B cell (primary cell): ENCODE measurements around the gene ALOXE3. TPM values are rescaled to one million over a fixed set of nuclear protein-coding genes. Genes with fewer than 3 reads are reported as not detected.

Experiments used
- ATAC-seq: fragments of 200-7000 bp; cut with Tn5 transposase; one replicate; pipeline ENCODE4 v1.10.0; 2021; ENCODE audit warnings: low read depth, mild to moderate bottlenecking, moderate number of reproducible peaks, moderate library complexity
- CTCF ChIA-PET: fragments of 350-600 bp; sonication (Branson Sonifier 250); formaldehyde crosslinking; loops from one replicate; lab custom pipeline; 2021; ENCODE audit warnings: antibody characterized with exemption, inconsistent platforms; lab: Charles Lee
- POLR2A ChIA-PET: fragments of 350-600 bp; sonication (Branson Sonifier 250); formaldehyde crosslinking; loops from one replicate; lab custom pipeline; 2021; ENCODE audit warnings: antibody characterized with exemption; lab: Charles Lee
- DNase-seq: peaks from one replicate; pipeline ENCODE4 v3.0.0; 2013
- H2AFZ ChIP-seq: 2 replicates; pipeline ENCODE4 v1.6.1; 2012; ENCODE audit warnings: mild to moderate bottlenecking, low read depth, low read length; ENCODE audit not compliant: insufficient read depth, poor library complexity, severe bottlenecking
- H3K27ac ChIP-seq, 2 donors: 1 replicate in 1 of 2; 2 replicates in 1 of 2; pipeline ENCODE4 v1.5.1; 2012 to 2013; ENCODE audit warnings: low read length in 2 of 2, mild to moderate bottlenecking in 2 of 2, moderate library complexity in 1 of 2
- H3K27me3 ChIP-seq, 4 experiments: fragments of 200-600 bp in 1 of 4; sonication (generic) in 1 of 4; replicated peaks in 1 of 4; 1 replicate in 2 of 4; 2 replicates in 2 of 4; pipeline versions ENCODE4 v1.6.1 to v1.7.0; 2013 to 2016; ENCODE audit warnings: low read length in 3 of 4, mild to moderate bottlenecking in 2 of 4, mixed read lengths in 1 of 4, moderate library complexity in 1 of 4; ENCODE audit not compliant: insufficient read depth in 4 of 4, control insufficient read depth in 3 of 4; ENCODE audit errors: control extremely low read depth in 1 of 4
- H3K36me3 ChIP-seq, 2 experiments: replicated peaks in 1 of 2; 1 replicate in 1 of 2; 2 replicates in 1 of 2; pipeline versions ENCODE4 v1.6.1 to v1.7.1; 2013; ENCODE audit warnings: low read length in 1 of 2; ENCODE audit not compliant: insufficient read depth in 2 of 2, control insufficient read depth in 1 of 2; ENCODE audit errors: control extremely low read depth in 1 of 2, extremely low read depth in 1 of 2
- H3K4me1 ChIP-seq, 2 donors: fragments of 200-600 bp in 1 of 2; sonication (generic) in 1 of 2; 1 replicate in 1 of 2; 2 replicates in 1 of 2; pipeline versions ENCODE4 v1.5.1 to v1.6.1; 2013 to 2017; ENCODE audit warnings: low read length in 2 of 2; ENCODE audit not compliant: control insufficient read depth in 2 of 2, insufficient read depth in 2 of 2
- H3K4me2 ChIP-seq: replicated peaks from 2 replicates; pipeline ENCODE3; 2012; ENCODE audit warnings: mild to moderate bottlenecking, low read depth, low read length; ENCODE audit not compliant: poor library complexity, severe bottlenecking
- H3K4me3 ChIP-seq, 5 experiments: fragments of 200-600 bp in 1 of 5; sonication (generic) in 1 of 5; 1 replicate in 3 of 5; 2 replicates in 2 of 5; pipeline versions ENCODE4 v1.5.1 to v1.7.0; 2011 to 2016; ENCODE audit warnings: low read length in 4 of 5, mild to moderate bottlenecking in 4 of 5, low read depth in 2 of 5, control low read depth in 1 of 5, moderate library complexity in 1 of 5; ENCODE audit not compliant: insufficient read depth in 1 of 5; ENCODE audit errors: control extremely low read depth in 1 of 5, extremely low read depth in 1 of 5
- H3K79me2 ChIP-seq: fragments of 200-600 bp; sonication (generic); one replicate; pipeline ENCODE4 v1.6.0; 2016; ENCODE audit warnings: low read length; ENCODE audit not compliant: control insufficient read depth, insufficient read depth
- H3K9ac ChIP-seq: fragments of 200-600 bp; sonication (generic); 2 replicates; pipeline ENCODE4 v1.6.1; 2017; ENCODE audit warnings: mild to moderate bottlenecking, low read length, moderate library complexity
- H3K9me3 ChIP-seq, 3 donors: one replicate each; pipeline versions ENCODE4 v1.6.1 to v1.7.1; 2013; ENCODE audit warnings: low read length in 2 of 3; ENCODE audit not compliant: control insufficient read depth in 2 of 3, insufficient read depth in 1 of 3; ENCODE audit errors: control extremely low read depth in 1 of 3
- H4K20me1 ChIP-seq: 2 replicates; pipeline ENCODE4 v1.6.0; 2012; ENCODE audit warnings: mild to moderate bottlenecking, low read length; ENCODE audit not compliant: insufficient read depth, control insufficient read depth, poor library complexity, severe bottlenecking
- H3K27ac Mint-ChIP-seq: one replicate; pipeline ENCODE4 v1.8.0; 2021; ENCODE audit warnings: mixed read lengths
- H3K27me3 Mint-ChIP-seq: one replicate; pipeline ENCODE4 v1.8.0; 2021; ENCODE audit warnings: mixed read lengths
- H3K4me1 Mint-ChIP-seq: one replicate; pipeline ENCODE4 v1.8.0; 2021; ENCODE audit warnings: mixed read lengths
- H3K4me3 Mint-ChIP-seq: one replicate; pipeline ENCODE4 v1.8.0; 2021; ENCODE audit warnings: mixed read lengths
- H3K9me3 Mint-ChIP-seq: one replicate; pipeline ENCODE4 v1.8.0; 2022; ENCODE audit warnings: mixed read lengths; ENCODE audit not compliant: insufficient read depth
- EZH2 ChIP-seq: IDR thresholded peaks from 2 replicates; pipeline ENCODE4 v1.6.1; 2012; ENCODE audit warnings: borderline replicate concordance, low read depth, mild to moderate bottlenecking, moderate library complexity, low read length; ENCODE audit not compliant: insufficient read depth, poor library complexity, severe bottlenecking
- WGBS: methylation state at CpG from one replicate; pipeline ENCODE4 v1.1.5; 2013; ENCODE audit warnings: missing lambda C conversion rate; ENCODE audit not compliant: insufficient coverage; 5-methylcytosine and 5-hydroxymethylcytosine counted together
- intact Hi-C: fragments of 100-400 bp; cut with micrococcal nuclease; formaldehyde crosslinking; loops from one replicate; pipeline ENCODE4 v1.10.0; 2022
- polyA plus RNA-seq: library from polyadenylated mRNA; depleted of rRNA; stranded (reverse); fragments of >200 nt; gene quantifications from 2 replicates; pipeline ENCODE4 v1.2.3, GENCODE V29; 2012
- total RNA-seq, 2 donors: library from RNA; stranded (reverse); fragments of 120-200 nt in 1 of 2; gene quantifications; 1 replicate in 1 of 2; 2 replicates in 1 of 2; pipeline versions ENCODE4 v1.2.3 to v1.2.4, GENCODE V29; 2013 to 2022
- TF ChIP-seq, protein P1 (sequence below): fragments of 200-600 bp; IDR thresholded peaks from one replicate; pipeline ENCODE4 v1.8.0; 2022; ENCODE audit warnings: antibody characterized with exemption, mild to moderate bottlenecking

Gene ALOXE3
- total and polyA plus RNA-seq, 2 donors (not counting 1 experiment from before 2014, with no cell fraction given), result 0.04 TPM; not detected in 1

DNA sequence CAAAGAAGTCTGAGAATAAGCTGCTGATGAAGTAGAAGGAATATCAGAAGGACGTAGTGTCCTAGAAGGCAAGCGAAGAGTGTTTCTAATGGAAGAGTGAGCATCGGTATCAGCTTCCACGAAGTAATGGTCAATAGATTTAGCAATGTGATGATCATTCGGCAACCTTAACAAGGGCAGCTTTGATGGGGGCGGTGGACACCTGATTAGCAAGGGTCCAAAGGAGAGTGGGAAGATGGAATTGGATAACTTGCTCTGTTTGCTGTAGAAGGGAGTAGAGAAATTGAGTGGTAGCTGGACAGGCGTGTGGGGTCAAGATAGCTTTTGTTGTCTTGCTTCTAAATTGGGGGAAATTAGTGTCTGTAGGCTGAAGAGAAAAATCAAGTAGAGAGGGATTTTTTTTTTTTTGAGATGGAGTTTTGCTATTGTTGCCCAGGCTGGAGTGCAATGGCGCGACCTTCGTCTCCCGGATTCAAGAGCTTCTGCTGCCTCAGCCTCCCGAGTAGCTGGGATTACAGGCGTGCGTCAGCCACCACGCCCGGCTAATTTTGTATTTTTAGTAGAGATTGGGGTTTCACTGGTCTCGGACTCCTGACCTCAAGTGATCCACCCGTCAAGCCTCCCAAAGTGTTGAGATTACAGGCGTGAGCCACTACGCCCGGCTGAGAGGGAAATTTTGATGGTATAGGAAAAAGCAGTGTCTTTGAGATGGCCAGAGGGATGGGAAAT is 19.5 kb upstream of the ALOXE3 start:
- ChIA-PET CTCF (interaction anchor here (0.6 to 7.2 kb wide), 24 partner anchors 9 to 163 kb away, joined by 3 to 86 read pairs (median 6); partner anchors contain the start of genes ALOXE3, HES7, SLC25A35 and VAMP2), POLR2A (interaction anchor here (0.6 to 2.8 kb wide), 7 partner anchors 13 to 486 kb away, joined by 3 to 16 read pairs (median 6); partner anchors contain the start of genes CTC1 and HES7)
- Mint-ChIP-seq H3K4me3 (no peak overlapping the region), H3K27me3 (no peaks in the 10 kb centered on the region), H3K9me3 (no peaks in the 10 kb centered on the region), H3K4me1 (peaks cover 2% of the 10 kb centered on the region), H3K27ac (no peak overlapping the region)
- H3K36me3 ChIP-seq, result peaks cover 0 to 18% of the 10 kb centered on the region in 2 experiments
- ATAC-seq, result no peak
- H3K4me1 ChIP-seq, result peaks cover 10 to 20% of the 10 kb centered on the region in 2 donors
- WGBS, result 27% methylated on average over 21 of the region's 21 CpGs
- H3K27ac ChIP-seq, result peak overlapping the region; percentile 84 to 98
- peak overlapping the region; percentile 70 for H3K4me2 ChIP-seq
- peaks cover 7% of the 10 kb centered on the region for H4K20me1 ChIP-seq
- H3K4me3 ChIP-seq, result peak overlapping the region; percentile 40 to 84 (median 63)
- H3K9ac ChIP-seq, result peak overlapping the region; percentile 65
- no peaks in the 10 kb centered on the region for H3K27me3 ChIP-seq
- peak overlapping the region; percentile 14 for H2AFZ ChIP-seq
- TF ChIP-seq, protein P1, sequence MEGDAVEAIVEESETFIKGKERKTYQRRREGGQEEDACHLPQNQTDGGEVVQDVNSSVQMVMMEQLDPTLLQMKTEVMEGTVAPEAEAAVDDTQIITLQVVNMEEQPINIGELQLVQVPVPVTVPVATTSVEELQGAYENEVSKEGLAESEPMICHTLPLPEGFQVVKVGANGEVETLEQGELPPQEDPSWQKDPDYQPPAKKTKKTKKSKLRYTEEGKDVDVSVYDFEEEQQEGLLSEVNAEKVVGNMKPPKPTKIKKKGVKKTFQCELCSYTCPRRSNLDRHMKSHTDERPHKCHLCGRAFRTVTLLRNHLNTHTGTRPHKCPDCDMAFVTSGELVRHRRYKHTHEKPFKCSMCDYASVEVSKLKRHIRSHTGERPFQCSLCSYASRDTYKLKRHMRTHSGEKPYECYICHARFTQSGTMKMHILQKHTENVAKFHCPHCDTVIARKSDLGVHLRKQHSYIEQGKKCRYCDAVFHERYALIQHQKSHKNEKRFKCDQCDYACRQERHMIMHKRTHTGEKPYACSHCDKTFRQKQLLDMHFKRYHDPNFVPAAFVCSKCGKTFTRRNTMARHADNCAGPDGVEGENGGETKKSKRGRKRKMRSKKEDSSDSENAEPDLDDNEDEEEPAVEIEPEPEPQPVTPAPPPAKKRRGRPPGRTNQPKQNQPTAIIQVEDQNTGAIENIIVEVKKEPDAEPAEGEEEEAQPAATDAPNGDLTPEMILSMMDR, result no peak
- TF ChIP-seq EZH2, result no peak
- H3K9me3 ChIP-seq, result no peaks in the 10 kb centered on the region
- no peak for DNase-seq
- no peaks in the 10 kb centered on the region for H3K79me2 ChIP-seq
- intact Hi-C loops, result loop anchor here (1.0 kb wide), 6 partner anchors 12 to 162 kb away; no protein-coding TSS in a partner anchor

DNA sequence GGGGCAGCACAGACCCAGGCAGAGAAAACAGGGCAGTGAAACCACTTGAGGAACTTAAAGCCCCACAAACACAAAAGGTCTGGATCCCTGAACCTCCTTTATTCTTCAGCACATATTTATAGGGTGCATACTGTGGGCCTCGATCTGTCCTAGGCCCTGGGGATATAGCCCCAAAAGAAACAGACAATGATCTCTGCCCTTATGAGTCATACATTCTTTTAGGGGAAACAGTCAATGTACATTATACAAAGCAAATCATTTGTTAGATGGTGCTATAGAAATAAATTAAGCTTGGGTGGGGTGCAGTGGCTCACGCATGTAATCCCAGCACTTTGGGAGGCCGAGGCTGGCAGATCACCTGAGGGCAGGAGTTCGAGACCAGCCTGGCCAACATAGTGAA is 15.6 kb upstream of the ALOXE3 start:
- no peak overlapping the region for H3K4me2 ChIP-seq
- no peak overlapping the region for H3K4me3 Mint-ChIP-seq
- no peak overlapping the region for H3K27ac ChIP-seq
- no peak overlapping the region for H3K9ac ChIP-seq
- DNase-seq, result no peak
- no peaks in the 10 kb centered on the region for H3K27me3 Mint-ChIP-seq
- no peak overlapping the region for H3K4me3 ChIP-seq
- no peaks in the 10 kb centered on the region for H3K36me3 ChIP-seq
- no peak overlapping the region for H3K27ac Mint-ChIP-seq
- 92% methylated on average over 3 of the region's 4 CpGs for WGBS
- H3K9me3 ChIP-seq, result no peaks in the 10 kb centered on the region
- ChIA-PET CTCF (interaction anchor here (0.7 to 3.2 kb wide), 5 partner anchors 11 to 167 kb away, joined by 3 to 12 read pairs (median 3); partner anchors contain the start of genes CTC1 and HES7), POLR2A (no interaction called here)
- H4K20me1 ChIP-seq, result no peaks in the 10 kb centered on the region
- peaks cover 5 to 13% of the 10 kb centered on the region in 2 donors for H3K4me1 ChIP-seq
- H3K27me3 ChIP-seq, result peaks cover 0 to 3% (median 0%) of the 10 kb centered on the region in 4 experiments
- no peak for TF ChIP-seq EZH2
- TF ChIP-seq, protein P1, result no peak
- no peaks in the 10 kb centered on the region for H3K4me1 Mint-ChIP-seq
- no peaks in the 10 kb centered on the region for H3K9me3 Mint-ChIP-seq
- H3K79me2 ChIP-seq, result no peaks in the 10 kb centered on the region
- no peak for ATAC-seq
- H2AFZ ChIP-seq, result no peak overlapping the region
- intact Hi-C loops, result no loop called here
